ENCODE data around the gene CCDC85B. TPM values are rescaled to one million over a fixed set of nuclear protein-coding genes. Genes with fewer than 3 reads are reported as not detected.

Gene CCDC85B
- total RNA-seq, 2 donors from 2014 or later = 115 to 172 TPM

DNA sequence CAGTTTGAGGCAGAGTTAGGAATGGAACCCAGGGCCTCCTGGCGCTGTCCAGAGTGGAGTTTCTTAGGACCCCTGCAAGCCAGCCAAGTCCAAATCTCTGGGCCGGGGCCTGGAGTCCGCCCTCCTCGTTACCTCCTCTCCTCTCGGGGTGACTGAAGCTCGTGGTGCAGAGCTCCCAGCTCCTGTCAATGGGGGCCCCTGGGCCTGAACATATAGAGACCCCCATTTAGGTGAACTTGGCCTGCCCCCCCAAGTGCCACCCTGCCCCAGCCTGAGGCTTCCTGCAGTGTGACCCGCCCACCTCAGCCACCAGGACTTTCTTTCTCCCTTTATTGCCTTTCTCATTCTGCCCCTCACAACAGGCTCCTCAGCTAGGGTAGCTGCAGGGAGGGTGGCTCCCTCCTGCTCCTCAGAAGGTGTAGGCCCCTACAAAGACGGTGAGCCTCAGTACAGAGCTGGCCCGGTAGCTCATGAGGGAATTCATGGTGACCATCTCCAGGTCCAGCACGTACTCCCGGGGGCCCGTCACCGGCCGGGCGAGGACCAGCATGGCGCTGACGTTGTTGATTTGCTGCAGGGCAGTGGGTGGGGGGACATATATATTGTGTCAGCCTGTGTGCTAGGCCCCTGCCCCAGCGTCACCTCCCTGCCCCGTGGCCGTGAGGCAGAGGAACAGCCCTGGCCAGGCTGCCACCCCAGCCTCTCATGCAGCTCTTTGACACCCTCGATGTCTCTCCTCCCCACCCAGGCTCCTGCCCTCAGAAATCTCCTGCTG is 23.8 kb upstream of the CCDC85B start:
- no peak overlapping the region for H3K4me3 ChIP-seq
- no peaks in the 10 kb centered on the region for H3K9me3 ChIP-seq
- peaks cover 75% of the 10 kb centered on the region for H3K36me3 ChIP-seq
- H3K27ac ChIP-seq = no peak overlapping the region
- peaks cover 0 to 40% of the 10 kb centered on the region in 2 donors for H3K4me1 ChIP-seq
- DNase-seq (ENCODE audit: low spot score) = no peak
- TF ChIP-seq, protein P1, sequence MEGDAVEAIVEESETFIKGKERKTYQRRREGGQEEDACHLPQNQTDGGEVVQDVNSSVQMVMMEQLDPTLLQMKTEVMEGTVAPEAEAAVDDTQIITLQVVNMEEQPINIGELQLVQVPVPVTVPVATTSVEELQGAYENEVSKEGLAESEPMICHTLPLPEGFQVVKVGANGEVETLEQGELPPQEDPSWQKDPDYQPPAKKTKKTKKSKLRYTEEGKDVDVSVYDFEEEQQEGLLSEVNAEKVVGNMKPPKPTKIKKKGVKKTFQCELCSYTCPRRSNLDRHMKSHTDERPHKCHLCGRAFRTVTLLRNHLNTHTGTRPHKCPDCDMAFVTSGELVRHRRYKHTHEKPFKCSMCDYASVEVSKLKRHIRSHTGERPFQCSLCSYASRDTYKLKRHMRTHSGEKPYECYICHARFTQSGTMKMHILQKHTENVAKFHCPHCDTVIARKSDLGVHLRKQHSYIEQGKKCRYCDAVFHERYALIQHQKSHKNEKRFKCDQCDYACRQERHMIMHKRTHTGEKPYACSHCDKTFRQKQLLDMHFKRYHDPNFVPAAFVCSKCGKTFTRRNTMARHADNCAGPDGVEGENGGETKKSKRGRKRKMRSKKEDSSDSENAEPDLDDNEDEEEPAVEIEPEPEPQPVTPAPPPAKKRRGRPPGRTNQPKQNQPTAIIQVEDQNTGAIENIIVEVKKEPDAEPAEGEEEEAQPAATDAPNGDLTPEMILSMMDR (IDR thresholded peaks at IDR 0.05) = no peak
- H3K27me3 ChIP-seq = no peaks in the 10 kb centered on the region

DNA sequence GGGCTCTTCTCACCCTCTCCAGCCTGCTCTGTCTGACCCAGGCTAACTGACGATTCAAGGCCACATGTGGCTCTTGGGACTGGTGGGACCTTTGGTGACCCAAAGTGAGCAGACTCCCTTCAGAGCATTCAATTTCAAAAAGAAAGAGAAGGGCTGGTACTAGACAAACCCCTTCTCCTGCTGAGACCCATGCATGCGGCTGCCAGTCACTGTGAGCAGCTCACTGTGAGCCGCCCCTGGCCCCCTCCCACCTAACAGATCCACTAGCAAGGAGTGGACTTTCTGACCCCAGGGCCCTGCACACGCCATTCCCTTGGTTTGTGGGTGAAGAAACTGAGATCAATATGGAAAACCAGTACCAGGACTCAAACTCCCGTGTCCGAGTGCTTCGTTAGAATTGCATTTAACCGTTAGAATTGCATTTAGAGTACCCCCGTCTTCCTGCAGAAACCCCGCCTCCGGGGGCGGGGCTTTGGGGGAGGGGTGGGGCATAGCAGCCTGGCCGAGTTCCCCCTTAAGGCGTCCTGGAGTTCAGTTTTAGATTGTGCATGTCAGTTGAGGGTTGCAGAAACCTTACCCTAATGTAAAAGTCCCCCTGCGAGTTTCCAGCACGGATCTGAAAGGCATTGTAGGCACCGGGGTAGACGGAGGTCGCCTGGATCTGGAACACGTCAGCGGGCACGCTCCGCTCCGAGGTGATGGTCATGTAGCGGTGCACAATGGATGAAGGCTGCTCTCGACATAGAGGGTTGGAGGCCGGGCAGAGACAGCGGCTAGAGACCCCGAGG is 23.0 kb upstream of the CCDC85B start:
- Histone ChIP-seq H3K4me1 (peaks cover 0 to 36% of the 10 kb centered on the region in 2 donors), H3K9me3 (no peaks in the 10 kb centered on the region), H3K4me3 (no peak overlapping the region), H3K27me3 (no peaks in the 10 kb centered on the region), H3K36me3 (peaks cover 67% of the 10 kb centered on the region), H3K27ac (no peak overlapping the region)
- DNase-seq (ENCODE audit: low spot score) = no peak
- TF ChIP-seq, protein P1 (IDR thresholded peaks at IDR 0.05) = no peak

DNA sequence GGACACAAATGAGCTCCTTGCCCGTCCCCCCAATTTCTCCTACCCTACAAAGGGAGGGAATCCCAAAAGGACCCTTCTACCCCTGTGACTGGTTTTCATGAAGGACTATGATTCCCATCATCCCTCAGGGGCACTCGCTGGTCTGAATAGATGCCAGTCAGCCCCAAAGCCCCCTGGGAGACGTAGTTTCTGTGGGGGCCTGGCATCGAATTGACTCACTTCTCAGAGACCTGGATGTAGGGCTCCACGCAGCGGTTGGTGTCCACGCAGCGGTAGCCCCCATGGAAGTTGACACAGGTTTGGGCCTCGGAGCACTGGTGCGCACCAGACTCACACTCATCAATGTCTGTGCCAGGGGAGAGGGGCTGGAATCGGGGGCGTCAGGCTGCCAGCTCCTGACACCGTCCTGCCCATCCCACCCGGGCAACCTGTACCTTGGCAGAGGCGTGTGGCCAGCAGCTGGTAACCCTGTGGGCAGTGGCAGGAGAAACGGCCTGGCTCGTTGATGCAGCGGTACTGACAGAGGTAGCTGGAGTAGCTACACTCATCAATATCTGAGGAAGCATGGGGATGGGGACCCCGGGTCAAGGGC is 22.3 kb upstream of the CCDC85B start:
- Histone ChIP-seq H3K27me3 (no peaks in the 10 kb centered on the region), H3K36me3 (peaks cover 60% of the 10 kb centered on the region), H3K9me3 (no peaks in the 10 kb centered on the region), H3K4me3 (no peak overlapping the region), H3K4me1 (peaks cover 0 to 34% of the 10 kb centered on the region in 2 donors), H3K27ac (no peak overlapping the region)
- no peak for DNase-seq (ENCODE audit: low spot score)
- TF ChIP-seq, protein P1 (IDR thresholded peaks at IDR 0.05) = no peak

DNA sequence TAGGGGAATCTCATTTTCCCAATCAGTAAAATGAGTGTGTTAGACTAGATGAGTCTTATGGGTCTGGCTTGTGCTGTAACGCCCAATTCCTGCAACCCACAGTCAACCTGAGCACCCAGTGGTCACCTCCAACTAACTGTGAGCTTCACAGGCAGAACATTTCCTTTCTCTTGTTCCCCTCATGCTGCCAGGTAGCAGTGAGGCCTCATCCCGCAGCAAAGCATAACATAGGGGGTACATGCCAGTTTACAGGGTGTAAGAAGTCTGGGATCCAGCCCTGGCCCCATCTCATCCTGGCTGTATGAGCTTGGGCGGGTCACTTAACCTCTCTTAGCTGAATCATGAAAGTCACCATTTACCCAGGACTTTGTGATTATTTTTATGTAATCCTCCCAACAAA is 21.6 kb upstream of the CCDC85B start:
- H3K4me3 ChIP-seq = no peak overlapping the region
- DNase-seq (ENCODE audit: low spot score) = no peak
- H3K9me3 ChIP-seq = no peaks in the 10 kb centered on the region
- TF ChIP-seq, protein P1 (IDR thresholded peaks at IDR 0.05) = no peak
- H3K27ac ChIP-seq = no peak overlapping the region
- H3K27me3 ChIP-seq = no peaks in the 10 kb centered on the region
- peaks cover 53% of the 10 kb centered on the region for H3K36me3 ChIP-seq
- peaks cover 0 to 35% of the 10 kb centered on the region in 2 donors for H3K4me1 ChIP-seq

DNA sequence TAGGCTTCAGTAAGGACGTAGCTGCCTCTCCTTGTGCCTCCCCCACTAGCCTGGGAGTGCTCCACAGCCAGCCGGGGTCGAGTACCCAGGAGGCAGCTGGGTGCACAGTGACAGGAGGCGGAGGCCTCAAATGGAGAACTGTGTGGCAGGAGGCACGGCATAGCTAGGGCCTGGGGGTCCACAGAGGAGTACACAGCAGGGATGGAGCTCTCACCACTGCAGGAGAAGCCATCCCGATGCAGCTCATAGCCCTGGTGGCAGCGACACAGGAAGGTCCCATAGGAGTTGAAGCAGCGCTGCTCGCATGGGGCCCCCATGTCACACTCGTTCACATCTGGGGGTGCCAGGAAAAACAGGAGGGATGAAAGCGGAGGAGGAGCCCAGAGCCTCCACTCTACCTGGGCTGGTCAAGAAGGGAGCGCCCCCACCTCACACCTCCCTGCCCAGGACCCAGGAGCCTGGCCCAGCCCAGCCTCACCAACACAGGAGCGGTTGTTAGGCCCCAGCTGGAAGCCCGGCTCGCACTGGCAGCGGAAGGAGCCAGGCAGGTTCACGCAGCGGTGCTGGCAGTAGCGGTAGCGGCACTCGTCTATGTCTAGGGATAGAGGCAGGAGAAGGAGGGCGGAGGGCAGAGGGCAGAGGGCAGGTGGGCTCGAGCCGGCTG is 20.7 kb upstream of the CCDC85B start:
- DNase-seq (ENCODE audit: low spot score) = no peak
- Histone ChIP-seq H3K27ac (no peak overlapping the region), H3K4me1 (peaks cover 0 to 35% of the 10 kb centered on the region in 2 donors)

More for the DNA sequence above, 20.7 kb upstream of the CCDC85B start:
- no peak overlapping the region for H3K4me3 ChIP-seq
- H3K27me3 ChIP-seq = no peaks in the 10 kb centered on the region
- H3K36me3 ChIP-seq = peaks cover 44% of the 10 kb centered on the region
- H3K9me3 ChIP-seq = no peaks in the 10 kb centered on the region
- TF ChIP-seq, protein P1 (IDR thresholded peaks at IDR 0.05) = no peak
